ENCODE measurements around the gene SLC8A1.

SLC8A1 gene

GRCh38 chr2:40439473-40439872 is 12.4 kb downstream of the SLC8A1 start:
- TF ChIP-seq CTCF (IDR thresholded peaks at IDR 0.05; ENCODE audit: low read depth, low read length, missing control alignments): no peak
- no peak overlapping the region for H3K4me3 ChIP-seq (replicated peaks; ENCODE audit: low read depth, low read length)
- DNase-seq (ENCODE audit: extremely low read depth, low read depth): no peak

- TF ChIP-seq CTCF (IDR thresholded peaks at IDR 0.05; ENCODE audit: low read depth, low read length, missing control alignments): no peak
- no peak for DNase-seq (ENCODE audit: extremely low read depth, low read depth)
Measured at GRCh38 chr2:40436093-40436475, 15.8 kb downstream of the SLC8A1 start.

GRCh38 chr2:40435426-40436092 is 16.3 kb downstream of the SLC8A1 start:
- no peak overlapping the region for H3K4me3 ChIP-seq (replicated peaks; ENCODE audit: low read depth, low read length)
- no peak for DNase-seq (ENCODE audit: extremely low read depth, low read depth)
- TF ChIP-seq CTCF (IDR thresholded peaks at IDR 0.05; ENCODE audit: low read depth, low read length, missing control alignments): no peak

More at GRCh38 chr2:40436093-40436475, 15.8 kb downstream of the SLC8A1 start:
- H3K4me3 ChIP-seq (replicated peaks; ENCODE audit: low read depth, low read length): no peak overlapping the region

GRCh38 chr2:40434731-40435271 is 17.1 kb downstream of the SLC8A1 start:
- DNase-seq (ENCODE audit: extremely low read depth, low read depth): peak; percentile 97
- H3K4me3 ChIP-seq (replicated peaks; ENCODE audit: low read depth, low read length): no peak overlapping the region
- no peak for TF ChIP-seq CTCF (IDR thresholded peaks at IDR 0.05; ENCODE audit: low read depth, low read length, missing control alignments)

GRCh38 chr2:40433736-40434135 is 18.2 kb downstream of the SLC8A1 start:
- H3K4me3 ChIP-seq (replicated peaks; ENCODE audit: low read depth, low read length): no peak overlapping the region
- no peak for DNase-seq (ENCODE audit: extremely low read depth, low read depth)
- TF ChIP-seq CTCF (IDR thresholded peaks at IDR 0.05; ENCODE audit: low read depth, low read length, missing control alignments): no peak

- H3K4me3 ChIP-seq (replicated peaks; ENCODE audit: low read depth, low read length): no peak overlapping the region
- DNase-seq (ENCODE audit: extremely low read depth, low read depth): no peak
- TF ChIP-seq CTCF (IDR thresholded peaks at IDR 0.05; ENCODE audit: low read depth, low read length, missing control alignments): no peak
Measured at GRCh38 chr2:40432921-40433483, 18.9 kb downstream of the SLC8A1 start.

Measured in HFF-Myc (cell line).